Mammary epithelial cell (primary cell): ENCODE measurements around the gene HSP90B1.

Experiments used
- EZH2 ChIP-seq: IDR thresholded peaks from 2 replicates; pipeline ENCODE4 v1.6.1; 2012; ENCODE audit warnings: low read length, inconsistent platforms, borderline replicate concordance
- TF ChIP-seq, protein P1 (sequence below), 2 donors: IDR thresholded peaks in 1 of 2; conservative IDR thresholded peaks in 1 of 2; 2 replicates each; pipeline ENCODE4 v1.5.1; 2011 to 2012; ENCODE audit warnings: inconsistent platforms in 2 of 2, low read length in 2 of 2, mild to moderate bottlenecking in 2 of 2, control low read depth in 1 of 2, low read depth in 1 of 2; ENCODE audit not compliant: insufficient read depth in 1 of 2; ENCODE audit errors: extremely low read depth in 1 of 2

DNA sequence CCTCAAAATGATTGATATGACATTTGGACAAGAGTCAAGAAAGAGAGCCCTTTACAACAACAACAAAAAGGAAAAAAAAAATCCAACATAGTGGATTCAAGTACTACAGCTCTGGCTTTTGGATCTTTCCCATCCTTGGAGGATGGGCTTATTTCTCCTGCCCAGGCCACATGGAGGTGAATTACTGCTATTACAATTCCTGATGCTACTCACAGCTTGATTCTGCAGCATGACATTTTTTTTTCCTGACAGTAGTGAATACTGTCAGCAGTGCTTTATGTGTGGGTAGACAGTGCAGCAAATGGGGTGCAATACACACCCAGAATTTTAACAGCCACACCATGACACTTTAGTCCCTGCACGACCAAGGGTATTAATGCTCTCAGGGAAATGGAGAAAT, 42.5 kb upstream of the HSP90B1 start:
- TF ChIP-seq, protein P1, sequence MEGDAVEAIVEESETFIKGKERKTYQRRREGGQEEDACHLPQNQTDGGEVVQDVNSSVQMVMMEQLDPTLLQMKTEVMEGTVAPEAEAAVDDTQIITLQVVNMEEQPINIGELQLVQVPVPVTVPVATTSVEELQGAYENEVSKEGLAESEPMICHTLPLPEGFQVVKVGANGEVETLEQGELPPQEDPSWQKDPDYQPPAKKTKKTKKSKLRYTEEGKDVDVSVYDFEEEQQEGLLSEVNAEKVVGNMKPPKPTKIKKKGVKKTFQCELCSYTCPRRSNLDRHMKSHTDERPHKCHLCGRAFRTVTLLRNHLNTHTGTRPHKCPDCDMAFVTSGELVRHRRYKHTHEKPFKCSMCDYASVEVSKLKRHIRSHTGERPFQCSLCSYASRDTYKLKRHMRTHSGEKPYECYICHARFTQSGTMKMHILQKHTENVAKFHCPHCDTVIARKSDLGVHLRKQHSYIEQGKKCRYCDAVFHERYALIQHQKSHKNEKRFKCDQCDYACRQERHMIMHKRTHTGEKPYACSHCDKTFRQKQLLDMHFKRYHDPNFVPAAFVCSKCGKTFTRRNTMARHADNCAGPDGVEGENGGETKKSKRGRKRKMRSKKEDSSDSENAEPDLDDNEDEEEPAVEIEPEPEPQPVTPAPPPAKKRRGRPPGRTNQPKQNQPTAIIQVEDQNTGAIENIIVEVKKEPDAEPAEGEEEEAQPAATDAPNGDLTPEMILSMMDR (conservative IDR thresholded peaks at IDR 0.05 in 1 of 2, IDR thresholded peaks at IDR 0.05 in 1 of 2; ENCODE audit: extremely low read depth in 1 of 2, insufficient read depth in 1 of 2, low read depth in 1 of 2, low read length in 2 of 2), result no peak
- TF ChIP-seq EZH2, result no peak
